ENCODE results near the gene USP26.

DNA sequence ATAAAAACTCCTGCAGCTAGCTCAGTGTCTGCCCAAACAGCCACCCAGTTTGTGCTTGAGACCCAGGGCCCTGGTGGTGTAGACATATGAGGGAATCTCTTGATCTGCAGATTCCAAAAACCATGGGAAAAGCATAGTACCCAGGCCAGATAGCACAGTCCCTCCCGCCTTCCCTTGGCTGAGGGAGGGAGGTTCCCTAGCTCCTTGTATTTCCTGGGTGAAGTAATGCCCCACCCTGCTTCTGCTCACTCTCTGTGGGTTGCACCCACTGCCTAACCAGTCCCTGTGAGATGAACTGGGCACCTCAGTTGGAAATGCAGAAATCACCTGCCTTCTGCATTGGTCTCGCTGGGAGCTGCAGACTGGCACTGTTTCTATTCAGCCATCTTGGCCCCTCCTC, 54.6 kb downstream of the USP26 start:
- TF ChIP-seq, protein P1, sequence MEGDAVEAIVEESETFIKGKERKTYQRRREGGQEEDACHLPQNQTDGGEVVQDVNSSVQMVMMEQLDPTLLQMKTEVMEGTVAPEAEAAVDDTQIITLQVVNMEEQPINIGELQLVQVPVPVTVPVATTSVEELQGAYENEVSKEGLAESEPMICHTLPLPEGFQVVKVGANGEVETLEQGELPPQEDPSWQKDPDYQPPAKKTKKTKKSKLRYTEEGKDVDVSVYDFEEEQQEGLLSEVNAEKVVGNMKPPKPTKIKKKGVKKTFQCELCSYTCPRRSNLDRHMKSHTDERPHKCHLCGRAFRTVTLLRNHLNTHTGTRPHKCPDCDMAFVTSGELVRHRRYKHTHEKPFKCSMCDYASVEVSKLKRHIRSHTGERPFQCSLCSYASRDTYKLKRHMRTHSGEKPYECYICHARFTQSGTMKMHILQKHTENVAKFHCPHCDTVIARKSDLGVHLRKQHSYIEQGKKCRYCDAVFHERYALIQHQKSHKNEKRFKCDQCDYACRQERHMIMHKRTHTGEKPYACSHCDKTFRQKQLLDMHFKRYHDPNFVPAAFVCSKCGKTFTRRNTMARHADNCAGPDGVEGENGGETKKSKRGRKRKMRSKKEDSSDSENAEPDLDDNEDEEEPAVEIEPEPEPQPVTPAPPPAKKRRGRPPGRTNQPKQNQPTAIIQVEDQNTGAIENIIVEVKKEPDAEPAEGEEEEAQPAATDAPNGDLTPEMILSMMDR (IDR thresholded peaks at IDR 0.05): no peak
- TF ChIP-seq EZH2 (IDR thresholded peaks at IDR 0.05): no peak

Data from neural progenitor cell (in vitro differentiated cells).